Endometrial microvascular endothelial cells (primary cell): Measurements from ENCODE around the gene CYBC1. TPM values are rescaled to one million over a fixed set of nuclear protein-coding genes. Genes with fewer than 3 reads are reported as not detected.

Experiments
- in situ Hi-C: cut with HindIII; loops from 2 replicates; pipeline ENCODE4 v1.10.0; 2017; ENCODE audit warnings: low sequenced_read_pairs, low pct_unique_long_range_greater_than_20kb; ENCODE audit errors: inconsistent ontology term
- total RNA-seq: library from RNA; depleted of rRNA; stranded (reverse); fragments of >200 nt; gene quantifications from one replicate; pipeline ENCODE4 v1.2.3, GENCODE V29; 2015; ENCODE audit errors: inconsistent ontology term

The CYBC1 gene
- total RNA-seq, 1 donor from 2014 or later, result 91.5 TPM

DNA sequence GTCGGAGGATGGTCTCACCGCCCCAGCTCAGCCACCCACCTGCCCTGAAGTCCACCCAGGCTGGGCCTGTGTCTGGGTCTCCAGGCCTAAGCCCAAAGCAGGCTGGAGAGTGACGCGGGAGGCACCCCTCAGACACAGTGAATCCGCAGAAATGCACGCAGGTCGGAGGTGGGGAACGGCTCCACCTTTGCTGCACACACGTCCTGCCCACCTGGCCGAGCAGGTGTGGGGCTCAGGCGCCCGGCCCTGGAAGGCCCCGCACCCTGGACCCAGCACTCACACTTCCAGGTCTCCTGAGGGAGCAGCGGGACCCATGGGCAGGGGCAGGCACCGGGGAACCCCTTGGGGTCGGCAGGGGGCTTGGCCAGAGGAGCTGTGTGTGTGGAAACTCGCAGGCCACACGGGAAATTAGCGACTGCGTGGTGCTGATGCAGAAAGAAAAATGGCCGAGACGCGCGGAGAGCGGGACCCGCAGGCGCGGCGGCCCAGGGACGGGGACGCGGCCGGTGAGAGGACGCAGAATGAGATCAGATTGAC, 10.7 kb downstream of the CYBC1 start:
- in situ Hi-C loops, result loop anchor here (25.0 kb wide), 1 partner anchor 103 kb away; the partner anchor contains the start of gene SECTM1

GRCh38 chr17:82439194-82439828, 11.2 kb downstream of the CYBC1 start:
- in situ Hi-C loops, result loop anchor here (25.0 kb wide), 1 partner anchor 102 kb away; the partner anchor contains the start of gene SECTM1

DNA sequence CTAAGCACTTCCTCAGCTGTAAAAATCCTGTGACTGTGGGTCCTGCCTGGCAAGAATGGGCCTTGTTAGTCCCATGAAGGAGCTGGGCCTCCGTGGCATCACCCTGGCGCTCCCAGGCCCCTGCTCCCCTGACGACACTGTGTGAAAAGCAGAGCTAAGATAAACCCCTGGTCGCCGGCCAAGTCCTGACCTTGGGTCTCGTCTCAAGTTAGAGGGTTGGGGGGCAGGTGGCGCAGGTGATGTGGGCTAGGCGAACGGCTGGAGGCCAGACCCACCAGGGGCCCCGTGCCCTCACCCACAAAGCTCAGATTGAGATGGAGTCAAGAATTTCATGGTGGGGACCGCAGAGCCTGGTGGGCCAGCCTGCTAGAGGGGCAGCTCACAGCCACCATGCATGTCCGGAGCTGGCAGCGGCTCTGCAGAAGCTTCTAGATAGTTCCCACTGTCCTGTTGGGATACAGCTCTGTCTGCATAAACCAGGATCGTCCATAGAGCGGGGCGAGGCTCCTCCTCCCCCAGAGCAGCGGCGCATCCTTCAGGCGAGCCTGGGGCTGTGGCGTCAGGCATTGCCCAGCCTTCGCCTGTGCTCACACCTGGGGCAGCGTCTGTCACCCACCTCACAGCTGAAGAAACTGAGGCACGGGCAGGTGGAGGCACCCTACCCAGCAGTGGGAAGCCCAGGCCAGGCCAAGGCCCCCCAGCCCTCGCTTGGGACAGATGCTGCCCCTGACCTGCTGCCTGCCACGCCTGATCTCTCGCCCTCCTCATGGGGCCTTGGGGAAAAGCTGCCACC, 12.0 kb downstream of the CYBC1 start:
- in situ Hi-C loops, result loop anchor here (25.0 kb wide), 1 partner anchor 101 kb away; the partner anchor contains the start of gene SECTM1

DNA sequence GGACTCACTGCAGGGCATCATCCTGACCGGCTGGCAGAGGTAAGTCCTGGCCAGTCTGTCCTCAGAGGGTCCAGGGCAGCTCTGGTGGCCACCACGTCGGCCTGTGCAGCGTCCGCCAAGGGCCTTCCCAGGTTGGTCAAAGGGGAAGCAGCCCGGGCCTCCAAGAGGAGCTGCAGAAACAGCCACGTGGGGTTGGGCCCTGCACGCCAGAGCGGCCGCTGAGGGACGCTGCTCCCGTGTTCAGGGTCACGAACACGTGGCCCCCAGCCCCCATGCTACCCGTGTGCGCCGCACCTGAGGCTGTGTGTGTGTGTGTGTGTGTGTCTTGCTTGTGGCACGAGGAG, 13.3 kb downstream of the CYBC1 start:
- in situ Hi-C loops, result loop anchor here (25.0 kb wide), 1 partner anchor 100 kb away; the partner anchor contains the start of gene SECTM1

DNA sequence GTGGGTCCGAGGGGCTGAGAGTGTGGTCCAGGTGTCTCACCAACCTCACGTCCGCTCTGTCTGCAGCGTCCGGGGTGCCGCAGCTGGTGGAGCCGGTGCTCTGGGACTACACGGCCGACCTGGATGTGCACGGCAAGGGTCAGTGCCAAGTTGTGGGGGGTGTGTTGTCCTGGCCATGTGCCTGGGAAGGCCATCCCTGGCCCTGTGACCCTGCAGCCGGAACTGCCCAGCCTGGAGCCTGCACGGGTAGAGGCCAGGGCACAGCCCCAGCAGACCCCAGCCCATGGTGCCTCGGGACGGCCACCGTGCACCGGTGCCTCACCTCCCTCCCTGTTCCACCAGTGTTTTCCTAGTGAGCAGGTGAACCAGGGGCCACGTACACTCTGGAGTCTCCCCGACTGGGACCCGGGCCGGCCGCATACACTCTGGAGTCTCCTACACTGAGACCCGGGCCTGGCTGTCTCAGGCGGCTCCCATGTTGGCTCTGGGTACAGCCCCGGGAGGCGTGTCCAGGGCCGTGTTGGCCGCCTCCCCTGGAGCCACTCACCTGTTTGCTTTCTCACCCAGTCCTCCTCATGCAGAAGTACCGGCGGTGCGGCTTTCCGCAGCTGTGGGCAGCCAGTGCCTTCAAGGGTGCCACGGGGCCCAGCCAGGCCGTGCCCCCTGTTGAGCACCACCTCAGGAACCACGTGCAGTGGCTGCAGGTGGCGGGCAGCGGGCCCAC, 13.8 kb downstream of the CYBC1 start:
- in situ Hi-C loops, result loop anchor here (25.0 kb wide), 1 partner anchor 99 kb away; the partner anchor contains the start of gene SECTM1

- in situ Hi-C loops, result loop anchor here (25.0 kb wide), 1 partner anchor 99 kb away; the partner anchor contains the start of gene SECTM1
These were observed 14.7 kb downstream of the CYBC1 start for GRCh38 chr17:82435601-82436583.

DNA sequence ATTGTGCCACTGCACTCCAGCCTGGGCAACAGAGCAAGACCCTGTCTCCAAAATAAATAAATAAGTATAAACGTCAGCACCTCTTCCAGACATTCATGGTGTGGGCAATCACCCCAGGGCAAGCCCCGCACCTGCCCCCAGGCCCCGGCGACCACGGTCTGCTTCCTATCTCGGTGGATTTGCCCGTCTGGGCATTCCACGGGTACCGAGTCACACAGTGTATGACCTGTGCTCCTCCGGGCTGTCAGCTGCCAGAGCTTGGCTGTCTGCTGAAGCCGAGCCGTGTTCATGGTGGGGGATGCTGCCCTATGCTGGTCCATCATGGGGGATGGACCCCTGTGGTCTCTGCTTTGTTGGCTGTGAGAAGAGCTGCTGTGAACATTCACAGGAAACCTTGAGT, 15.4 kb downstream of the CYBC1 start:
- in situ Hi-C loops, result loop anchor here (25.0 kb wide), 1 partner anchor 98 kb away; the partner anchor contains the start of gene SECTM1

GRCh38 chr17:82434216-82434565, 16.4 kb downstream of the CYBC1 start:
- in situ Hi-C loops, result loop anchor here (25.0 kb wide), 1 partner anchor 97 kb away; the partner anchor contains the start of gene SECTM1

DNA sequence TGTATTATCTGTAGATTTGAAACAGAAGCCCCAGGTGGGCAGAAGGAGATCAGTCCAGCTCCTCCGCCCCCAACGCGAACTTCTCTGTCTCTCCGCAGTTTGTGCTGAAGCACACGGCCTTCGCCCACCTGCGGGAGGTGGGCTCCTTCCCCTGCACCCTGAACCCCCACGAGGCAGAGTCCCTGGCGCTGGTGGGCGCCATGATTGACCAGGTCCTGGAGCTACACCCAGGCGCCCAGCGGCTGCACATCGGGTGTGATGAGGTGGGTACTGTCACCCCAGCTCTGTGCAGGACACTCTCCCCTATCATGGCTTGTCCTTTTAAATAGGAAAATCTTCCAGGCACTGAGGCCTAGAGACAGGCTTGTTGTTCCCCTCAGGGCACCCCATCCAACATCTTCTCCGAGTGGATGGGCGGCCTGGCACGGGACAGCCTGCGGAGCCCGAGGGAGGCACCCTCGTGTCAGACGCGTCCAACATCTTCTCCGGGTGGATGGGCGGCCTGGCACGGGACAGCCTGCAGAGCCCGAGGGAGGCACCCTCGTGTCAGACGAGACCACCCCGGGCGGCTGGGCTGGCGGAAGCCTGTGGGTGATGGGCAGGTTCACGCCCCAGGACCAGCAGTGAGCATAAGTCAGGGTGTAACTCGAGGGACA, 16.9 kb downstream of the CYBC1 start:
- in situ Hi-C loops, result loop anchor here (25.0 kb wide), 1 partner anchor 96 kb away; the partner anchor contains the start of gene SECTM1

- in situ Hi-C loops, result loop anchor here (25.0 kb wide), 1 partner anchor 95 kb away; the partner anchor contains the start of gene SECTM1
These were observed 18.5 kb downstream of the CYBC1 start for GRCh38 chr17:82432017-82432416.

- in situ Hi-C loops, result loop anchor here (25.0 kb wide), 1 partner anchor 93 kb away; the partner anchor contains the start of gene SECTM1
These were observed 20.7 kb downstream of the CYBC1 start for GRCh38 chr17:82429824-82430223.

DNA sequence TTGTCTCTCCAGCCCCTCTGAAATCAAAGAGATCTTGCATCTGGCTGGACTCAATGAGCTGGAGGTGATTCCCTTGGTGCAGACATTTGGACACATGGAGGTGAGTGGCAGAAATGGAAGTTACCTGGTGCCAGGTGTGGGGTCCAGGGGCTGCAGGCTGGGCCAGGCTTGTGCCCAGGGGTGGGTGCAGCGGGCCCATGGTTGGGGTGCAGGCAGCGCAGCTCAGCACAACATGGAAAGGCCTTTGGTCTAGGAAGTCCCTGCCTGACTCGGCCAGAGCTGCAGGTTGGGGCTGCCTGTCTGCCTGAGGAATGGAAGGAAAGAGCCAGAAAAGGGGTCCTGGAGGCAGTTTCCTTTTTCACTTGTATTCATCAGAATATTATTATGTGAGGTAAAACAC, 22.0 kb downstream of the CYBC1 start:
- in situ Hi-C loops, result loop anchor here (25.0 kb wide), 1 partner anchor 91 kb away; the partner anchor contains the start of gene SECTM1

- in situ Hi-C loops, result loop anchor here (25.0 kb wide), 1 partner anchor 88 kb away; the partner anchor contains the start of gene SECTM1
These were observed 25.7 kb downstream of the CYBC1 start for GRCh38 chr17:82424863-82425159.

GRCh38 chr17:82424001-82424862, 26.3 kb downstream of the CYBC1 start:
- in situ Hi-C loops, result no loop called here

GRCh38 chr17:82419540-82419939, 31.0 kb downstream of the CYBC1 start:
- in situ Hi-C loops, result loop anchor here (10.0 kb wide), 1 partner anchor 115 kb away; no protein-coding TSS in a partner anchor
